ENCODE measurements around the gene SCAMP3. TPM values are rescaled to one million over a fixed set of nuclear protein-coding genes. Genes with fewer than 3 reads are reported as not detected.

The SCAMP3 gene
- total RNA-seq, 3 donors from 2014 or later (not counting 1 experiment from before 2014, with no cell fraction given) = 59.7 to 72.1 (median 65.0) TPM

- 93% methylated on average over 5 of the region's 5 CpGs for WGBS (ENCODE audit: insufficient coverage)
- DNase-seq (no peak), ATAC-seq (no peak)
- H3K4me1 ChIP-seq (ENCODE audit: control insufficient read depth, insufficient read depth, low read length) = peaks cover 33% of the 10 kb centered on the region
- intact Hi-C loops (cut with micrococcal nuclease) = loop anchor here (10.0 kb wide), 1 partner anchor 252 kb away; no protein-coding TSS in a partner anchor
- no peak overlapping the region for H3K27ac ChIP-seq (ENCODE audit: low read length)
- Mint-ChIP-seq H3K27ac (no peak overlapping the region), H3K4me1 (peaks cover 31 to 37% of the 10 kb centered on the region in 2 donors), H3K9me3 (no peaks in the 10 kb centered on the region), H3K4me3 (peak overlapping the region; percentile 62), H3K36me3 (peaks cover 9% of the 10 kb centered on the region), H3K27me3 (ENCODE audit: low read depth in 2 of 2) (no peaks in the 10 kb centered on the region)
- no peak for TF ChIP-seq CTCF (IDR thresholded peaks at IDR 0.05)
- H3K9me3 ChIP-seq (ENCODE audit: control insufficient read depth, insufficient read depth, low read length) = no peaks in the 10 kb centered on the region
- no peaks in the 10 kb centered on the region for H3K27me3 ChIP-seq (ENCODE audit: control insufficient read depth, insufficient read depth, low read length)
- peaks cover 15% of the 10 kb centered on the region for H3K36me3 ChIP-seq (ENCODE audit: control insufficient read depth, insufficient read depth, low read length)
- no peak overlapping the region for H3K4me3 ChIP-seq (ENCODE audit: low read length)
Observed at GRCh38 chr1:155253208-155253607, 9.0 kb downstream of the SCAMP3 start.

GRCh38 chr1:155251566-155251965, 10.6 kb downstream of the SCAMP3 start:
- no peak overlapping the region for H3K4me3 Mint-ChIP-seq
- ATAC-seq (no peak), DNase-seq (no peak)
- intact Hi-C loops (cut with micrococcal nuclease) = loop anchor here (2.0 to 10.0 kb wide), 2 partner anchors 21 to 253 kb away; partner anchors contain the start of gene CLK2
- Histone ChIP-seq H3K4me1 (ENCODE audit: control insufficient read depth, insufficient read depth, low read length) (peaks cover 33% of the 10 kb centered on the region), H3K9me3 (ENCODE audit: control insufficient read depth, insufficient read depth, low read length) (no peaks in the 10 kb centered on the region), H3K27ac (ENCODE audit: low read length) (no peak overlapping the region), H3K4me3 (ENCODE audit: low read length) (no peak overlapping the region), H3K36me3 (ENCODE audit: control insufficient read depth, insufficient read depth, low read length) (peaks cover 5% of the 10 kb centered on the region), H3K27me3 (ENCODE audit: control insufficient read depth, insufficient read depth, low read length) (no peaks in the 10 kb centered on the region)
- peaks cover 22 to 37% of the 10 kb centered on the region in 2 donors for H3K4me1 Mint-ChIP-seq
- no peaks in the 10 kb centered on the region for H3K9me3 Mint-ChIP-seq
- WGBS (ENCODE audit: insufficient coverage) = 98% methylated on average over 6 of the region's 7 CpGs
- no peak overlapping the region for H3K27ac Mint-ChIP-seq
- H3K27me3 Mint-ChIP-seq (ENCODE audit: low read depth in 2 of 2) = no peaks in the 10 kb centered on the region
- no peaks in the 10 kb centered on the region for H3K36me3 Mint-ChIP-seq
- no peak for TF ChIP-seq CTCF (IDR thresholded peaks at IDR 0.05)

- Mint-ChIP-seq H3K4me3 (peak overlapping the region; percentile 63), H3K36me3 (no peaks in the 10 kb centered on the region), H3K27me3 (ENCODE audit: low read depth in 2 of 2) (no peaks in the 10 kb centered on the region), H3K4me1 (peaks cover 18 to 33% of the 10 kb centered on the region in 2 donors), H3K9me3 (no peaks in the 10 kb centered on the region), H3K27ac (peak overlapping the region in 1 of 2 donors; percentile 58)
- TF ChIP-seq CTCF (IDR thresholded peaks at IDR 0.05) = peak; percentile 100
- Histone ChIP-seq H3K4me3 (ENCODE audit: low read length) (peak overlapping the region; percentile 46), H3K27ac (ENCODE audit: low read length) (no peak overlapping the region), H3K36me3 (ENCODE audit: control insufficient read depth, insufficient read depth, low read length) (no peaks in the 10 kb centered on the region), H3K4me1 (ENCODE audit: control insufficient read depth, insufficient read depth, low read length) (peaks cover 31% of the 10 kb centered on the region), H3K9me3 (ENCODE audit: control insufficient read depth, insufficient read depth, low read length) (no peaks in the 10 kb centered on the region), H3K27me3 (ENCODE audit: control insufficient read depth, insufficient read depth, low read length) (no peaks in the 10 kb centered on the region)
- DNase-seq = peak; percentile 96 to 97
- intact Hi-C loops (cut with micrococcal nuclease) = loop anchor here (1.0 to 10.0 kb wide), 4 partner anchors 22 to 341 kb away; partner anchors contain the start of gene CLK2
- ATAC-seq = peak; percentile 98 to 100 (median 98)
- 20% methylated on average over 23 of the region's 23 CpGs for WGBS (ENCODE audit: insufficient coverage)
Observed at GRCh38 chr1:155250633-155251449, 11.3 kb downstream of the SCAMP3 start.
